SHP77 (cell line): ENCODE results near the gene KRTAP20-2.

Experiments
- DNase-seq, 2 experiments: peaks; one replicate each; lab custom pipeline; 2025; lab: John Stamatoyannopoulos, UW

Gene KRTAP20-2

GRCh38 chr21:30634906-30635305 lies at the start of gene KRTAP20-2:
TSS of gene KRTAP20-2 (plus strand) at chr21:30635206. CDS start at chr21:30635264, 58 bp downstream.
- no peak for DNase-seq

- DNase-seq, result no peak
Observed at GRCh38 chr21:30590297-30590696, 44.7 kb upstream of the KRTAP20-2 start, which contains the start of gene KRTAP22-2. TSS of gene KRTAP22-2 (minus strand) at chr21:30590397.

GRCh38 chr21:30592140-30592539 lies 42.9 kb upstream of the KRTAP20-2 start, which contains the start of gene KRTAP6-3:
TSS of gene KRTAP6-3 (plus strand) at chr21:30592440. CDS start at chr21:30592446, 6 bp downstream.
- DNase-seq, result no peak

GRCh38 chr21:30598802-30599201 lies 36.2 kb upstream of the KRTAP20-2 start, which contains the start of gene KRTAP6-2:
TSS of gene KRTAP6-2 (minus strand) at chr21:30598902. CDS start at chr21:30598874, 28 bp downstream.
- no peak for DNase-seq

GRCh38 chr21:30600787-30601186 lies 34.2 kb upstream of the KRTAP20-2 start, which contains the start of gene KRTAP22-1:
TSS of gene KRTAP22-1 (plus strand) at chr21:30601087.
- no peak for DNase-seq

- DNase-seq, result no peak
Observed at GRCh38 chr21:30605968-30606367, 29.0 kb upstream of the KRTAP20-2 start.

GRCh38 chr21:30612132-30612531 lies 22.9 kb upstream of the KRTAP20-2 start:
- DNase-seq, result no peak

GRCh38 chr21:30613836-30614235 lies 21.2 kb upstream of the KRTAP20-2 start, which contains the start of gene KRTAP6-1:
TSS of gene KRTAP6-1 (minus strand) at chr21:30613930. CDS start at chr21:30613904, 26 bp downstream.
- DNase-seq, result no peak

GRCh38 chr21:30615199-30615598 lies 19.8 kb upstream of the KRTAP20-2 start:
- no peak for DNase-seq

- DNase-seq, result no peak
Observed at GRCh38 chr21:30616125-30616524, 18.9 kb upstream of the KRTAP20-2 start, which contains the start of gene KRTAP20-1. TSS of gene KRTAP20-1 (plus strand) at chr21:30616425. CDS start at chr21:30616455, 30 bp downstream.

GRCh38 chr21:30620080-30620479 lies 14.9 kb upstream of the KRTAP20-2 start:
- no peak for DNase-seq

GRCh38 chr21:30620522-30620921 lies 14.5 kb upstream of the KRTAP20-2 start, which contains the start of gene KRTAP20-4:
TSS of gene KRTAP20-4 (plus strand) at chr21:30620627.
- no peak for DNase-seq

- no peak for DNase-seq
Observed at GRCh38 chr21:30623362-30623761, 11.6 kb upstream of the KRTAP20-2 start.

- DNase-seq, result no peak
Observed at GRCh38 chr21:30625449-30626165, 9.4 kb upstream of the KRTAP20-2 start.

- DNase-seq, result no peak
Observed at GRCh38 chr21:30628109-30628508, 6.9 kb upstream of the KRTAP20-2 start.

GRCh38 chr21:30629200-30629599 lies 5.8 kb upstream of the KRTAP20-2 start:
- DNase-seq, result no peak

GRCh38 chr21:30638686-30639085 lies 3.7 kb downstream of the KRTAP20-2 start:
- DNase-seq, result no peak

- no peak for DNase-seq
Observed at GRCh38 chr21:30642564-30642963, 7.6 kb downstream of the KRTAP20-2 start, which contains the start of gene KRTAP20-3. TSS of gene KRTAP20-3 (plus strand) at chr21:30642864.

- DNase-seq, result no peak
Observed at GRCh38 chr21:30646904-30647414, 12.0 kb downstream of the KRTAP20-2 start.

GRCh38 chr21:30652891-30653290 lies 17.9 kb downstream of the KRTAP20-2 start:
- DNase-seq, result no peak

- DNase-seq, result no peak
Observed at GRCh38 chr21:30668776-30669175, 33.8 kb downstream of the KRTAP20-2 start.

GRCh38 chr21:30672985-30673650 lies 38.1 kb downstream of the KRTAP20-2 start:
- DNase-seq, result no peak
